Mucosa of gallbladder (tissue), 1 donor: ENCODE results near the gene MSI2. TPM values are rescaled to one million over a fixed set of nuclear protein-coding genes. Genes with fewer than 3 reads are reported as not detected.

ENCODE experiments used
- DNase-seq: peaks from one replicate; pipeline ENCODE4 v3.0.0-alpha.2; 2020; ENCODE audit warnings: low spot score
- total RNA-seq: library from RNA; stranded (reverse); gene quantifications from one replicate; pipeline ENCODE4 v1.2.1, GENCODE V29; 2021
- donor health status: DM: no; HTN: no; CAD: no.

MSI2 gene
- total RNA-seq, 1 donor from 2014 or later, result 133 TPM

DNA sequence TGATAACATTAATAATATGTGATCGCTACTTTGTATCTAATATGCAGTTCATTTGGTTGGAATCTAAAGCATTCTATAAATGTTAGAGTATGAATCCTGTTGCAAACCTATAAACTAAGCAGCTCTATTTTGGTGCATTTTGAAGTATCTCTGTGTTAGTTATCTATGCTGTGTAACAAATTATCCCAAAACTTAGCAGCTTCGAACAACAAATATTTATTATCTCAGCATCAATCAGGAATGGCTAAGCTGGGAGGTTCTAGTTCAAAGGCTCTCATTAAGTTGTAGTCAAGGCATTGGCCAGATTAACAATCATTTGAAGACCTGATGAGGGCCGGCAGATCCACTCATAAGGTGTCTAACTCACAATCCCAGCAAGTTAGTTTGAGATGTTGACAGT, 10.1 kb upstream of the MSI2 start:
- no peak for DNase-seq

DNA sequence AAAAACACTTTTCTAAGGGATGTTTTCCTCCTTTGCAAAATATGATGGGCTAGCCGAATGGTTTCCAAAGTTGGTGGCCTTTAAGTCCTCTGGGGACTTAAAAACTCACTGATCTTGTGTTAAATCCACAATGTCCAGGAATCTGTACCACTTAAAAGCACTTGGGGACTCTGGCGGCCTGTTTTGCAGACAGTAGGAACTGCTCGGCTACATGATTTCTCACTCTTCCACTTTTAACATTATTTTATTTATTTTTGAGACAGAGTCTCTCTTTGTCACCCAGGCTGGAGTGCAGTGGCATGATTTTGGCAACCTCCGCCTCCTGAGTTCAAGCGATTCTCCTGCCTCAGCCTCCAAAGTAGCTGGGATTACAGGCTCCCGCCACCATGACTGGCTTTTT, 9.1 kb upstream of the MSI2 start:
- DNase-seq, result no peak

DNA sequence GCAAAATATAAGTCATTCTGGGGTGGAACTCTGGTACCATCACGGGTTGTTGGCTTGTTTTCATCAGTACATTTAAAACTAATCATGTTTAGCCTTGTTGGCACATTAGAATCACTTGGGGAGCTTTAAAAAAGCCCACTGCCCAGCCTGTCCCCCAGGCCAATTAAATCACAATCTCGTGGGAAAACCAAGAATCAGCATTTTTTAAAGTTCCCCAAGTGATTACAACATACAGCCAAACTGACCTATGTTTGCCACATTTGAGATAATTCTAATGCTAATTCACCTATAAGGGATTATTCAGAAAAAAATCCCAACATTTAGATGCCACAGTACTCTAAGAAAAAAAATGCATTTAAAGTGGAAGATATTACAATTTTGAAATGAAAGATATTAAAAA, 8.4 kb upstream of the MSI2 start:
- no peak for DNase-seq

GRCh38 chr17:57249520-57249919, 6.8 kb upstream of the MSI2 start:
- no peak for DNase-seq

- DNase-seq, result no peak
These were observed 5.0 kb upstream of the MSI2 start for GRCh38 chr17:57251211-57251787.

GRCh38 chr17:57253362-57254065, 2.8 kb upstream of the MSI2 start:
- DNase-seq, result no peak

DNA sequence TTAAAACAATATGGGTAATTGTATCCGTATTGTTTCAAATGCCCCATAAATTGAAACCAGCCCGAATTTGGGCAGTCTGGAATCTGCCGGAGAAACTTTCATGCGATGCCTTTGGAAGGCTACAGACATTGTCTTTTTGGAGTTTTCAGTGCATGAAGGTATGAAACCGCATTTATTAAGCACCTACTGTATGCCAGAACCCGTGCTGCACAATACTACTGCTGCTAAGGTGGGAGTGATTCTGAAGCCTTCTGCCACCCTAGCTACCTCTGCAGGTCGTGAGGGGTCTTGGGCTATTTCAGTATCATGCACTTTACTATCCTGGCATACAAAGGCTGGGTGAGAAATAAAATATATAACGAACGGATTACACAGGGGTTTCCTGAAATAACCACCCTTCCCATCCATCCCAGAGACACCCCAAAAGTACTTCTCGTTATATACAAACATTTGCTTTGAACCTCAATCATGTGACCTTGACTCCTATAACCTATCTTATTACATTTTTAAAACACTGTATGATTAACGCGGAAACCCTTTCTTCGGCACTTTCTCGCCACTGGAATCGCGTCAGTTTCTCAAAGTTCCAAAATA, 1.0 kb upstream of the MSI2 start:
- DNase-seq, result no peak

GRCh38 chr17:57256708-57257112, 387 bp downstream of the MSI2 start:
- no peak for DNase-seq

- DNase-seq, result no peak
These were observed 1.0 kb downstream of the MSI2 start for GRCh38 chr17:57257195-57257894.

- no peak for DNase-seq
These were observed 1.9 kb downstream of the MSI2 start for GRCh38 chr17:57257895-57258851.

GRCh38 chr17:57259306-57259705, 3.0 kb downstream of the MSI2 start:
- DNase-seq, result no peak

DNA sequence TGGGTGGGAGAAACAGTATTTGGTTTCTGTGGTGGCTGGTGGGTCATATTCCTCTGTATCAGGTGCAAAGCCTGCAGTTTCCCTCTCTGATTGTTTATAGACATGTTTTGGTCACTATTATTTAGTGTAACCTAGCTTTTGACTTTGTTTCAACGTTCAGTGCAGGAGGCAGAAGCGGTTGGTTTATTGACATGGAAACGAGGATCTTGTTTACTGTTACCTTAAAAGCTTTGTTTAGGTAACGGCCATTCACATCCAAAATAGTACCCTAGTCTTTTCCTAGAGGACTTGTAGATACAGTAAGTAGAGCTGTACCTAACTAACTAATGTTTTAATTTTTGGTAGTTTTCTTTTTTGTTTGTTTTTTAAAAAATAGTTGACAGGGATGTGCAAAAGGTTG, 3.5 kb downstream of the MSI2 start:
- DNase-seq, result no peak

DNA sequence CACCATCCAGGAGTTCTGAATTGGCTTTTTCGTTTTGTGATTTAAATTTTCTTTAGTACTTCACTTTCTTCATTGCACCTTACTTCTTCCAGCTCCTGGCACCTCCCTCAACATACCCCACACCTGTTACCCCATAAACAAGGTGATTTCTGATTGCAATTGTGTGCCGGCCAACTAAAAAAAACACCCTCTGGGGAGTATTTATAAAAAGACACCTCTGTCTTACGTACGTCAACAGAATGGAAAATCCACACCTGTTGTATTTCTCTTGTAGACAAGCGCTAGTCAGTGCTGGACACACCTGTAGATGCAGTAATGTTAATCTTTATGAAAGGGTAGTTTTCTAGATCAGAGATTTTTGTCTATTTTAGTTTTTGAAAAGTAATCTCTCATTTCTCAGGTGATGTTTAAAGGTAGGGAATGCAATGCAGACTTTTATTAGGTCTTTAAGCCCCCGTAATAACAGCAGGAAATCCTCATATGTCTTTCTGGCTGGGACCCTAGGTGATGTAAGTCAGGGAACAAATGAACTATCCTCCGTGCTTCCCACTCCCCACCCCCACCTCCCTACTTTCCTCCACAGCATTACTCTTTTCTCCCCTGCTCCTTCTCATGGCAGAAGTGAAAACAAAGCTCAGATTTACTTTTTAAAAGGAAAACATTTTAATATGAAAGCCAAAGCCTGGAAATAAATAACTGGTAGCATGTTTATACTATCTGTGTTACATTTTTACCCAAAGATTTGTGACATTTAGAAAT, 4.2 kb downstream of the MSI2 start:
- no peak for DNase-seq

DNA sequence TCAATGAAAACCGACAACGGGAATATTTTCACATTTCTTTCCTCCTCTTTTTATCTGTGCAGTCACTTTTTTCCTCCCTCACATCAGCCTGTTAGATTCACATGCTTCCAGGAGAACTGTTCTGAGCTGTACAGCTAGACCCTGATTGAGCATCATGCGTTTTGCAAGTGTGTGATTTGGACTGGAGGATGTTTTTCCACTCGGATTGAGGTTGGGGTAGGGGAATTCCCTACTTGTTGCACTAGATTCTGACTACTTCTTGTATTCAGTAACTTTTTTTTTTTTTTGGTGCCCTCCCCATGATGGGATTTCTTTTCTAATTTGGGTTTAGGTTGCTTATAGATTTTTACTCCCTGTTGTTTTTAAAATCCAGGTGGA, 4.8 kb downstream of the MSI2 start:
- DNase-seq, result no peak

- no peak for DNase-seq
These were observed 6.2 kb downstream of the MSI2 start for GRCh38 chr17:57262557-57262956.

DNA sequence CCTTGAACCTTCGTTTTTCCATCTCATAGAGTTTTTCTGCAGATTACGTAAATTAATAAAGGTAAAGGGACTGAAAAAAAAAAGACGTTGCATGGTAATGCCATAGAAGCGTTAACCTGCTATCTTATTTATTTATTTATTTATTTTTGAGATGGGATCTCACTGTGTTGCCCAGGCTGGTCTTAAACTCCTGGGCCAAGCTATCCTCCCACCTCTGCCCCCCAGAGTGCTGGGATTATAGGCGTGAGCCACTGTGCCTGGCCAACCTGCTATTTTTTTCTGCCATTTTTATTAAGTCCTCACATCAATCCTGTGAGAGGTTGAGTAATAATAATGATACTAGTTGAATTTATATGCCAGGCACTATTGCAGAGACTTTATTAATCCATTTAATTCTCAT, 7.9 kb downstream of the MSI2 start:
- DNase-seq, result no peak

DNA sequence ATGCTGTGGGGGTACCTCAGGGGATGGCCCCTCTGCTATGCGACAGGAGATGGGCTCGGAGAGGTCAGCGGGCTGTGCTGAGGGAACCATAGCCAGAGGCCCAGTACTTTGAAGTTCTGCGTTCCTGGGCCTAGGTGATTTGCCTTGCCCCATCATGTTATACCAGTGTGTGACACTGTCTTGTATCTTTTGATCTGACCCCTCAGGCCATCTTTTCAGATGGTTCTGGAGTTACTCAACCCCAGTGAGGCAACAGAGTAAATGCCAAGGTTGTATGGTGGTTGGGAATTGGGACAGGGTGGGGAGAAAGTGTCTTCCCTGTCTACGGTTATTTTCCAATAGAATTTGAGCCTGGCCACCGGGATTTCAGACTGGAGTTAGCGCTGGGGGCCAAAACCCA, 8.5 kb downstream of the MSI2 start:
- DNase-seq, result no peak

GRCh38 chr17:57266902-57267311, 10.6 kb downstream of the MSI2 start:
- no peak for DNase-seq

- DNase-seq, result no peak
These were observed 11.9 kb downstream of the MSI2 start for GRCh38 chr17:57268181-57268580.

DNA sequence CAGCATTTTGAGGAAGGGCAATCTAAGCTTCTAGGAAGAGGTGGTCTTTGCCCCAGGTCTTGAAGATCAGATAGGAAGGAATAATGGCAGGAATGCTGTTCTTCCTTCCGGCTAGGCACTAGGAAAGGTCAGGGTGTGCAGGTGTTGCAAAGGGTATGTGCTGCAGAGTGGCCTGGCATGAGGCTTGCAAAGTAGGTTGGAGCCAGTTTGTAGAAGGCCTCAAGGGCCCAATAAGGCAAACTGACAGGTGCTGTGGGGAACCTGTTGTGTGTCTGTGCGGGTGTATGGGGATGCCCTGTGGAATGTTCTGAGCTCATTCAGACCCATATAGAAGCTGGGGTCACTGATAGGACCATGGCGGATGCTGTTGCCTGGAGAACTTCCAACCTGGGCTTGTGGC, 12.7 kb downstream of the MSI2 start:
- DNase-seq, result no peak
